ENCODE measurements around the gene UBQLN4.

DNA sequence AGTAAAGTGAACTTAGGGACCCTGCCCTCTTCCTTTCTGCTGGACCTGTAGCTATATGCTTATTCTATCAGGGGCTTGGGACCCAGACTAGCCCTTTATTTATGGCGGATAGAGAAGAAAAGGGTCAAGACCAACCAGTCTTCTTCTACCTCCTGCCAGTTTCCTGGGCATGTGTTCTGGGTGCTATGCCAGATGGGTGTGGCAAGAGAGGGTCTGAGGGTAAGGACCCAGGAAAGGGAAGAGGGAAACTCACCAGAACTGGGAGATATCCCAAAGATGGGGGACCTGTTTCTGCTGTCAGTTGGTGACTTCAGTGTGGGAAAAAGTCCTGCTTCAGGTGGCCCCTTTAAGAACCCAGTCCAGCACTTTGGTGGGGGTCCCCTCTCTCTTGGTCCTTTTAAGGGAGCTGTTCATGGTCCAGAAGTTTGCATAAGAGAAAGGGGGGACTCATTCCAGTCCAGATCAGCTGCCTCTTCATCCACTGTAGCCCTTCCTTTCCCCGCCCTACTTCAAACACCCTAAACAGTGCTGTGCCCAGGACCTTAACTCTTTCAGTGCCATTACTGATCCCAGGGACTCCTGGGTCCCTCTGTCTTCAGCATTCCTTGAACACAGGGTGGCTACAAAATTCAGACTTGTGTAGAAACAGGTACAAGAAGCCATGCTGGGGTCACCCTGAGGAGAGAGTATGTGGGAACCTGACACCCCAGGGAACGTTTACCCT is 51.2 kb downstream of the UBQLN4 start:
- TF ChIP-seq POLR2A (IDR thresholded peaks at IDR 0.05; ENCODE audit: low read length), result no peak
- TF ChIP-seq GATA1 (IDR thresholded peaks at IDR 0.05; ENCODE audit: low read depth, low read length), result no peak
